Heart left ventricle (tissue), 16 donors: Measurements from ENCODE around the gene KRTCAP2. TPM values are rescaled to one million over a fixed set of nuclear protein-coding genes. Genes with fewer than 3 reads are reported as not detected.

ENCODE experiments used
- ATAC-seq, 4 donors: fragments of 200-7000 bp; cut with Tn5 transposase; one replicate each; pipeline ENCODE4 v1.9.1; 2020 to 2022; ENCODE audit warnings: moderate library complexity in 4 of 4, mild to moderate bottlenecking in 3 of 4, moderate number of reproducible peaks in 1 of 4
- DNase-seq, 5 donors: peaks; one replicate each; pipeline ENCODE4 v3.0.0-alpha.2; 2020
- H3K27ac ChIP-seq, 12 donors: fragments of 200-600 bp; sonication (generic) in 4 of 12; one replicate each; pipeline versions ENCODE4 v1.5.0 to v1.8.0; 2016 to 2022; ENCODE audit warnings: mild to moderate bottlenecking in 2 of 12
- H3K27me3 ChIP-seq, 9 donors: fragments of 200-600 bp; sonication (generic) in 2 of 9; one replicate each; pipeline versions ENCODE4 v1.5.1 to v1.8.0; 2016 to 2022; ENCODE audit warnings: mild to moderate bottlenecking in 3 of 9
- H3K36me3 ChIP-seq, 9 donors: fragments of 200-600 bp; sonication (generic) in 2 of 9; one replicate each; pipeline versions ENCODE4 v1.5.0 to v1.8.0; 2018 to 2022; ENCODE audit warnings: mild to moderate bottlenecking in 2 of 9
- H3K4me1 ChIP-seq, 12 donors: fragments of 200-600 bp; sonication (generic) in 4 of 12; one replicate each; pipeline versions ENCODE4 v1.5.0 to v1.8.0; 2016 to 2022; ENCODE audit warnings: mild to moderate bottlenecking in 3 of 12
- H3K4me3 ChIP-seq, 12 donors: fragments of 200-600 bp; sonication (generic) in 4 of 12; one replicate each; pipeline versions ENCODE4 v1.5.0 to v1.8.0; 2017 to 2022; ENCODE audit warnings: mild to moderate bottlenecking in 9 of 12, moderate library complexity in 4 of 12
- H3K9me3 ChIP-seq, 12 donors: fragments of 200-600 bp; sonication (generic) in 4 of 12; one replicate each; pipeline versions ENCODE4 v1.5.0 to v1.8.0; 2016 to 2022; ENCODE audit warnings: mild to moderate bottlenecking in 1 of 12
- POLR2A ChIP-seq, 2 donors: fragments of 450-650 bp; IDR thresholded peaks; one replicate each; pipeline ENCODE4 v1.6.1; 2017; ENCODE audit warnings: antibody characterized with exemption in 2 of 2, mild to moderate bottlenecking in 2 of 2, moderate library complexity in 2 of 2
- WGBS, 4 donors: extraction: QIAGEN DNeasy Blood & Tissue Kit in 2 of 4; methylation state at CpG; one replicate each; pipeline versions ENCODE4 v1.1.5 to v1.1.7; 2013 to 2018; 5-methylcytosine and 5-hydroxymethylcytosine counted together
- intact Hi-C, 10 donors: fragments of 100-400 bp; cut with DNase I; formaldehyde crosslinking; loops; one replicate each; pipeline versions ENCODE4 v1.11.1 to v1.14.2; 2022
- polyA plus RNA-seq, 2 donors: library from polyadenylated mRNA; stranded (reverse); fragments of 200-250 nt; gene quantifications; one replicate each; pipeline ENCODE4 v1.2.3, GENCODE V29; 2013
- total RNA-seq, 9 donors: library from RNA; depleted of rRNA in 2 of 9; stranded (reverse); fragments of >200 nt in 2 of 9; fragmentation: NEBNext Ultra II Directional in 3 of 9; extraction: Animal tissue kit (Norgen Biotek cat#: 25700) in 3 of 9; gene quantifications; one replicate each; pipeline versions ENCODE4 v1.1.0 to v1.2.4, GENCODE V29; 2016 to 2023
- TF ChIP-seq, protein P1 (sequence below), 12 donors: fragments of 200-600 bp; sonication (generic) in 4 of 12; IDR thresholded peaks; one replicate each; pipeline versions ENCODE4 v1.5.0 to v1.8.0; 2018 to 2022; ENCODE audit warnings: antibody characterized with exemption in 12 of 12, mild to moderate bottlenecking in 5 of 12
- donor health status: ischemic (EF 13 %, LVEDD 7.1; RV severe dilation, severe dysfunction).
- donor health status: healthy with polysubstance abuse.
- donor health status: DM: no; HTN: yes; CAD: no.
- donor health status: DM: no; HTN: no; CAD: no.
- donor health status: ischemic (EF 25% LVEDD 6.9; RV normal size, moderate dysfunction).
- donor health status: ischemic (EF 25% LVEDD 5.7; RV mildly dilated, moderate dysfunction).
- donor health status: healthy.
- donor health status: DM: yes; HTN: yes; CAD: no.
- donor health status: ischemic (EF 35%, LVEDD 5.7; RV mildly dilated, moderate dysfunction).
- donor health status: nonischemic (EF 11% LVEDD 7.7; RV severe dilation, severe dysfunction).
- donor health status: DM: yes; HTN: yes; CAD: no.
- donor health status: PGD.
- donor health status: ischemic (EF 29% LVEDD 5.4; RV normal size, mild dysfunction).
- donor health status: nonischemic (EF 23%, LVEDD 6.1; RV moderate dilation, normal function).

KRTCAP2 gene
- total and polyA plus RNA-seq, 11 donors, result 106 to 283 (median 134) TPM

DNA sequence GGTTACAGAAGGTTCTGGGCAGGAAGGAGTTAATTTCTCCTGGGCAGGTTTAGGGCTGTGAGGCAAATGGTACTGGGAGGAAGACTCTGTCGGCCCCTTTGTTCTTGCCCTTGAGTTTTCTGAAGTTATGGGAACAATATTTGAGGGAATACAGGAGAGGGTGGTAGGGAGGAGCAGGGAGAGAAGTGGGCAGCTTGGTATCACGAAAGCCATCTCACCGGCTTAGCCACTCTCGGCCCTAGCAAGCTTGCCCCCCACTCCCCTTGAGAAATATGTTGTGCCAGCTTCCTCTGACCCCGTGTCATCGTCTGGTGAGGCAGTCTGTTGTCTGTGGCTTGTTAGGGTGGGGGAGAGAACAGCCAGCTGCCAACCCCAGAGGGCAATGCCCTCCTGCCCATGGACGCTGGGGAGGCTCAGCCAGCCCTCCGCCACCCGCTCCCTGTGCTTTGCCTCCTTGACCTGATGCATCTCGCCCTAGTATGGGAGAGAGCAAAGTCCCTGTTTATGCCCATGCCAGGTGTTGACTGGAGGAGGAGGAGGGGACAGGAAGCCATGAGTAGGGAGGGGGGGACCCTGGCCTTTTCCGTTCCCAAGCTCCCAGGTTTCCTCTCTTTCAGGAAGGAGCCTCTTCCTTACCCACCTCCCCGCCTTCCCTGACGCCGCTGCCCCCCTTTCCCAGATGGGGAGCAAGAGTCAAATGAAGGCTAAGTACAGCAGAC, 44.2 kb downstream of the KRTCAP2 start:
- Histone ChIP-seq H3K4me3 (peak overlapping the region; percentile 68 to 95 (median 82)), H3K9me3 (no peaks in the 10 kb centered on the region), H3K4me1 (peaks cover 11 to 80% (median 50%) of the 10 kb centered on the region in 12 donors), H3K27me3 (peaks cover 0 to 35% (median 0%) of the 10 kb centered on the region in 9 donors), H3K36me3 (peaks cover 0 to 33% (median 28%) of the 10 kb centered on the region in 9 donors), H3K27ac (peak overlapping the region; percentile 87 to 100 (median 96))
- intact Hi-C loops, result loop anchor here (1.0 to 5.0 kb wide), 4 partner anchors 37 to 38 kb away; no protein-coding TSS in a partner anchor
- TF ChIP-seq POLR2A (IDR thresholded peaks at IDR 0.05), result peak in 1 of 2 donors; percentile 51
- TF ChIP-seq, protein P1, sequence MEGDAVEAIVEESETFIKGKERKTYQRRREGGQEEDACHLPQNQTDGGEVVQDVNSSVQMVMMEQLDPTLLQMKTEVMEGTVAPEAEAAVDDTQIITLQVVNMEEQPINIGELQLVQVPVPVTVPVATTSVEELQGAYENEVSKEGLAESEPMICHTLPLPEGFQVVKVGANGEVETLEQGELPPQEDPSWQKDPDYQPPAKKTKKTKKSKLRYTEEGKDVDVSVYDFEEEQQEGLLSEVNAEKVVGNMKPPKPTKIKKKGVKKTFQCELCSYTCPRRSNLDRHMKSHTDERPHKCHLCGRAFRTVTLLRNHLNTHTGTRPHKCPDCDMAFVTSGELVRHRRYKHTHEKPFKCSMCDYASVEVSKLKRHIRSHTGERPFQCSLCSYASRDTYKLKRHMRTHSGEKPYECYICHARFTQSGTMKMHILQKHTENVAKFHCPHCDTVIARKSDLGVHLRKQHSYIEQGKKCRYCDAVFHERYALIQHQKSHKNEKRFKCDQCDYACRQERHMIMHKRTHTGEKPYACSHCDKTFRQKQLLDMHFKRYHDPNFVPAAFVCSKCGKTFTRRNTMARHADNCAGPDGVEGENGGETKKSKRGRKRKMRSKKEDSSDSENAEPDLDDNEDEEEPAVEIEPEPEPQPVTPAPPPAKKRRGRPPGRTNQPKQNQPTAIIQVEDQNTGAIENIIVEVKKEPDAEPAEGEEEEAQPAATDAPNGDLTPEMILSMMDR (IDR thresholded peaks at IDR 0.05), result peak in 1 of 12 donors; percentile 10
- peak in 4 of 5 donors; percentile 52 to 78 (median 66) for DNase-seq
- ATAC-seq, result peak; percentile 18 to 68 (median 30)
- 6 to 23% (median 16%) methylated on average over 14 of the region's 14 CpGs for WGBS, 4 donors

DNA sequence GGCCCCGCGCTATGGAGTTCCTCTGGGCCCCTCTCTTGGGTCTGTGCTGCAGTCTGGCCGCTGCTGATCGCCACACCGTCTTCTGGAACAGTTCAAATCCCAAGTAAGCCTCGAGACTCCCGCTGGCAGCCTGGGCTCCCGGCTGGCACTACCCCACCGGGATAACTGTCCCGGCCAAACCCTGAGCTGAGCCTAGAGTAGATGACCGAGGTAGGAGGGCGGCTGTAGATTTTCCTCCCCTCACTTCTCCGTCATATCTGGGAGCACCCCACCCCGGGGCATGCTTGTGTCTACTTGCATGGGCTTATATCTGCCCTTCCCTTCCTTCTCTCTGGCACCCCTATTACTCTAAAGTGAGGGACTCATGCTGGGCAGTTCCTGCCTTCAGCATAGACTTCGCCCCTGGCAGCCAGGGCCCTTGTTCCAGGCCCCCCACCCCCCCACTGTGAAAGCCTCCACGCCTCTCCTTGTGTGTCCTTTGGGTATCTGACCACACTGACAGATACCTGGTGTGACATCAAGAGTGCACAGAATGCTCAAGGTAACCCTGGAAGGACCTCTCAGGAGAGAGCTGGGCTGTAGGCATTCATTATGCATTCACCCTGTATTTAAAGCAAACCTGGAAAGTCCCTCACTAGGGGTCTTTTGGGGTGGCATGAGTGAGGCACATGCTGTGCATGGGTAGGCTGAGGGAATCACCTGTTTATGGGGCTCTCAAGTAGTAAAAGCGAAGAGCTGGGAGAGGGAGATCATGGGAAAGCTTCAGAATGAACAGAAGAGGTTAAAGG, 44.9 kb downstream of the KRTCAP2 start:
- H3K27ac ChIP-seq, result peak overlapping the region; percentile 87 to 100 (median 96)
- DNase-seq (no peak), ATAC-seq (peak in 1 of 4 donors; percentile 3)
- TF ChIP-seq POLR2A (IDR thresholded peaks at IDR 0.05), result no peak
- TF ChIP-seq, protein P1 (IDR thresholded peaks at IDR 0.05), result no peak
- no peaks in the 10 kb centered on the region for H3K9me3 ChIP-seq
- WGBS, 4 donors, result 0 to 7% (median 3%) methylated on average over 9 to 17 of the region's 17 CpGs
- peaks cover 0 to 35% (median 0%) of the 10 kb centered on the region in 9 donors for H3K27me3 ChIP-seq
- intact Hi-C loops, result loop anchor here (1.0 to 5.0 kb wide), 5 partner anchors 33 to 39 kb away; no protein-coding TSS in a partner anchor
- peaks cover 0 to 26% (median 21%) of the 10 kb centered on the region in 9 donors for H3K36me3 ChIP-seq
- peak overlapping the region; percentile 68 to 95 (median 82) for H3K4me3 ChIP-seq
- peaks cover 7 to 73% (median 46%) of the 10 kb centered on the region in 12 donors for H3K4me1 ChIP-seq

DNA sequence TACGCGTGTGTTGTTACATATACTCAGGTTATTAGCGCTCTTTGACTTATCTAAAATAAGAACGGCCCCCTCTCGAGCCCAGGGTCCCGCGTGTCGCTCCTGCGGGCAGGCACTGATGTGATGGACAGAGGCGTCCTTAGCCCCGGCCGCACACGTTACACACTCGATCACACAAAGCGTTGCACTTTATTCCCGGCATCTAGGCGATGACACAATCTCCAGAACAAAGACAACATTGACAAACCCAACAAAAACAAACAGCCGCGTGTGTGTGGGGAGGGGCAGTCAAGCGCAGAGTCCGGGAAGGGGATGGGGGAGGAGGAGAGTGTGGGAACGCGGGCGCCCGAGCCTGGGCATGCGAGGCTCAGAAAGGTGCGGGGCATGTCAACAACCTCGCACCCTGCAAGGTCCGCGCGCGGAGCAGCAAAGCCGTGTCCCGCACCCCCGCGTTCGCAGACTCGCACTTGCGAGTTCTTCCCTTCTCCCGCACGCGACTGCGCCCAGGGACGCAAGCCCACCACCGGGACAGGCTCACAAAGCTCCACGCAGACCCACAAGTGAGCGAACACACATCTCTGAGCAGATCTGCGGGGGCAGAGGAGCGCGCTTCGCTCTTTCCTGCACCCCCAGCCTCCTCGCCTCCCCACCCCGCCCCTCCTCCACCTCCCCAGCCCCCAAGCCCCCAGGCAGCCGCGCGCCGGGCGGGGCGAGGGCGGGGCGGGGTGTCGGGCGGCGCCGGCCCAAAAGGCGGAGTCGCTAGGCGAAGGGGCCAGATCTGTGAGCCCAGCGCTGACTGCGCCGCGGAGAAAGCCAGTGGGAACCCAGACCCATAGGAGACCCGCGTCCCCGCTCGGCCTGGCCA, 45.8 kb downstream of the KRTCAP2 start, which contains the start of gene EFNA1:
Gene EFNA1, plus strand, starts transcription at position 772 of the 862 bp plus-strand sequence. CDS start 102 bp downstream, outside the sequence.
- Histone ChIP-seq H3K9me3 (no peaks in the 10 kb centered on the region), H3K4me3 (peak within 1 kb of the TSS; percentile 68 to 95 (median 82)), H3K27ac (peak within 1 kb of the TSS; percentile 87 to 100 (median 96)), H3K36me3 (peaks cover 0 to 18% (median 12%) of the 10 kb centered on the region in 9 donors), H3K4me1 (peaks cover 7 to 70% (median 42%) of the 10 kb centered on the region in 12 donors), H3K27me3 (peaks cover 0 to 35% (median 0%) of the 10 kb centered on the region in 9 donors)
- WGBS, 4 donors, result 0 to 1% (median 0%) methylated on average over 33 to 76 of the region's 76 CpGs
- intact Hi-C loops, result loop anchor here (2.0 to 5.0 kb wide), 4 partner anchors 33 to 40 kb away; no protein-coding TSS in a partner anchor
- peak; percentile 74 to 88 (median 81) for DNase-seq
- ATAC-seq, result peak; percentile 39 to 76 (median 66)
- TF ChIP-seq POLR2A (IDR thresholded peaks at IDR 0.05), result peak in 1 of 2 donors; percentile 97
- TF ChIP-seq, protein P1 (IDR thresholded peaks at IDR 0.05), result no peak
